Ramos (cell line): ENCODE data around the gene SCNN1B.
"Not testable (repeated sequence)": the region's sequence is repeated elsewhere in the genome, so short reads cannot be mapped to it uniquely, and the experiment has no call there.

Experiments used
- in situ Hi-C: fragments of 300-500 bp; cut with MboI; formaldehyde crosslinking; loops from one replicate; pipeline ENCODE4 v1.14.3; 2022; ENCODE audit warnings: low sequenced_read_pairs; ENCODE audit not compliant: unreplicated experiment

The SCNN1B gene

DNA sequence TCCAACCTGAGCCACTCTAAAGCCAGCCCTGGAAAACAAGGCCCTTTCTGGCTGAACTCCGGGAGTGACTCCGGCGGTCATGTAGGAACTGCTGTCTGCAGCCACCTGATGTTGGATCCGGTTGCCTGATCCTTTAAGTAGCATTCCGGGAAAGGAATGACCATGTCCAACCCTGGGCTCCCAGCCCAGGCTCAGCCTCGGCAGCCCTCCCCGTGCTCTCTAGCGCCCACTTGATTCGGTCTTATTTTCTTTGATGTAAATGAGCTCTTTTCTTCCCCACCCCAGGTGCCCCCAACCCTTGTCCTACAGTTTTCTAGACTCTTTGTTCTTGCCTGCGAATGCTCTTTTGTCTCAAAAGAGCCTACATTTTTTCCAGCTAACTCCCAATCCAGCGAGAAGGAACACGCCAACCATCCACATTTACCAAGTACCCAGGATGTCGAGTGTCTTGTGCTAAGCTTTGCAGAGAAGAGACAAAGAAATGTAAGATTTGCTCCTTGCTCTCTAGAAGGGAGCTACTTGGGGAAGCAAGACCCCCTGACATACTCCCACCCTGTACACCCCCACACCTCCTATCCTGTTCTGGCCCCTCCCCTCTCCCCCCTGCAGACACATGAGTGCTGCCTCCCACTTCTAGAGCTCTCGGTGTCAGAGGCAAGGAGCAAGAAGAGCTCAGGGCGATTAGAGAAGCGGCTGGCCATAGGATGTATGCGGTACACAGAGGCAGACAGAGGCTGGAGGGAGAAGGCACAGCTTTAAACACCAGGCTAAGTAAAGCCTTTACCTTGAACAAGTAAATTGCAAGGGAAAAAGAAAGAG, 97.1 kb downstream of the SCNN1B start:
- in situ Hi-C loops, result no loop called here

GRCh38 chr16:23400447-23400846, 98.3 kb downstream of the SCNN1B start:
- in situ Hi-C loops, result not testable (repeated sequence)

GRCh38 chr16:23401139-23401538, 99.0 kb downstream of the SCNN1B start:
- in situ Hi-C loops, result no loop called here

DNA sequence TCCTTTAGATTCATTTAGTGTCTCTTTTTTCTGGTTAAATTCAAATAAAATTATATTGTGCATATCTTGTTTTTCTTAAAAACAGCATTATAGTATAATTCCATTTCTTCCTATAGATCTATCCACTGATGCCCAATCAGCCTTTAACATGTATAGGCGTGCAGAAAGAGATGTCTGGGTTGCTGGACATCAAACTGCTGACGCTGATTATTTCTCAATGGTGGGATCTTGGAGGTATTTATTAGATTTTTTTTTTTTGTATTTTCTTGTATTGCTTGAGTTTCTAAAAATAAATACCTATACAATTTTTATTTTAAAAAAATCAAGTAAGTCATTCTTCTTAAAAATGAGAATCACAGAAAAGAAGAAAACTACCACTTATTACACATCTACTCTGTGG, 100.0 kb downstream of the SCNN1B start:
- in situ Hi-C loops, result no loop called here

GRCh38 chr16:23403547-23403946, 101.4 kb downstream of the SCNN1B start:
- in situ Hi-C loops, result no loop called here

DNA sequence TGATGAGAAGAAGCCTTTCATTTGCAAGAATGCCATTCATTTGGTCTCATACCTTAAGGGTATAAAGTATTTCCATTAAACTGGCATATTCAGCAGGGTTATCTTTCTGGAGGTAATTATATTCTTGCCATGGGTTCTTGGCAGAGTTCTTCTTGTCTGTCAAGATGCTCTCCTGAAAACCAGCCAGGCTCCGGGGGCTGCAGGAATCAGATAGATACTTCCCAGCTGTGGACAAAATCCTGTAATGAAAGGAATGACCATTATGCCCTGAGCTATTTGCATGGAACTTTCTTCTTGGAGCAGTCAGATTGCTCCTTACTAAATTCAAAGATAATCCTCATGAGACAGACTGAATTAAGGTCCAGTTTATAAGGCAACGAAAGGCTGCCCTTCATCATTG, 103.9 kb downstream of the SCNN1B start:
- in situ Hi-C loops, result no loop called here

DNA sequence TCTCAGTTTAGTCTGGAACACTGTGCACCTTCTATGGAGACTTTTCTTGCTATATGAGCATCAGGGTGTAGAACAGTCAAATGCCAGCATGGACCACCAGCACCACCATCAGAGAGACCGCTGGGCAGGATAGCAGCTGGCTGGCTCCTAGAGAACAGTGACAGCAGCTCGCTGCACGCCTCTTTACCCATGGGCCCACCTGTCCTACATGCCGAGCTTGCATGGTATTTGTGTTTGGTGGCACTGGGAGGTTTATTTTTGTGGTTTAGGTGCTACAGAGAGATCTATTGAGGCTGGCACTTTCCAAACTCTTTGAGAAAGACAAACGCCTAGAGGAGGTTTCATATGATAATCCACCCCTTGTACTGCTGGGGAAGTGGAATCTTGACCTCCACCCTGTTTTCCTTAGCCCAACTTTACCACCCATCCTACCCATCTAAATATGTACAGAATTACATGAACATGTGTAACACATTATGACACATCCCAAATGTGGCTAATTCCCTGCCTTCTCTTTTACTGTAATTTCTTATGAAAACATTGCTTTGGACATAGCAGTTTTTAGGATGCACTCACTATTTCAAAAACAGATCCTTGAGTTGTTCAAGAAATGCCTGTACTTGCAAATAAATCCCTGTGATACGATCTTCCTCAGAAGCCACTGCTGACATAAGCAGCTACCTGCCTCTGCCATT, 104.6 kb downstream of the SCNN1B start:
- in situ Hi-C loops, result no loop called here

- in situ Hi-C loops, result no loop called here
Measured at GRCh38 chr16:23407436-23408127, 105.5 kb downstream of the SCNN1B start.

GRCh38 chr16:23408242-23408822, 106.2 kb downstream of the SCNN1B start:
- in situ Hi-C loops, result no loop called here

- in situ Hi-C loops, result no loop called here
Measured at GRCh38 chr16:23408823-23409298, 106.8 kb downstream of the SCNN1B start.

GRCh38 chr16:23409522-23409921, 107.4 kb downstream of the SCNN1B start:
- in situ Hi-C loops, result no loop called here

- in situ Hi-C loops, result no loop called here
Measured at GRCh38 chr16:23410176-23410575, 108.1 kb downstream of the SCNN1B start.

DNA sequence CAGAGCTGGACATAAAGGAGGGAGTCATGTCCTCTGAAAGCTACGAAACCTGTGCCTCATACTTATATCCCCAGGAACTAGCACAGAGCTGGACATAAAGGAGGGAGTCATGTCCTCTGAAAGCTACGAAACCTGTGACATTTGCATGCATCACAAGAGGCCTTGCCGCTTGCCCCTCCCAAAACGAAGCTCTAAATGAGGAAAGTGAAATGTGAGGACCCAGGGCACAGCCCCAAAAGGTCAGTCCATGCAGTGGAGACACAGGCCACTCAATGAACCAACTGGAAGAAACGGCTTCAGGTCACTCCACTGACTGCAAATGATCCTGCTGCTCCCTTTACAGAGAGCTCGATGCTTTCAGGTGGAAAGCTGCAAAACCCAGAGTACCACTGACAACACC, 112.6 kb downstream of the SCNN1B start:
- in situ Hi-C loops, result no loop called here

DNA sequence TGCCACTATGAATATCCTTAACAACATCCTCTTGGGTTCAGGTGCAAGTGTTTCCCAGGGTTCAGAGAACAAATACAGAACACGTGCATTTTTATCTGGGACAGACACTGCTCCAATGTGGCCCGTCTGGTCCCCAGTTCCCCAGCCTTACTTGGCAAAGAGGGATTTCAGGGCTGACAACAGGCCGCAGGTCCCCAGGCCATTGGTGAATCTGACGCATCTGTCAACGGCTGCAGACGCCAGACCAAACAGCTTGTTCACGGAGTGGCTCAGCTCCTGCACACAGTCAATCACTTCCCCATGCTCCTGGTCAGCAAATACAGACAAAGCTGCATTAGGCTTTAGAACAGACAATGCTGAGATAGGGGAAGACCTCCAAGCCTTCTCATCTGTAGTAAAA, 114.7 kb downstream of the SCNN1B start:
- in situ Hi-C loops, result no loop called here

GRCh38 chr16:23420011-23420410, 117.9 kb downstream of the SCNN1B start:
- in situ Hi-C loops, result loop anchor here (10.0 kb wide), 1 partner anchor 105 kb away; no protein-coding TSS in a partner anchor

DNA sequence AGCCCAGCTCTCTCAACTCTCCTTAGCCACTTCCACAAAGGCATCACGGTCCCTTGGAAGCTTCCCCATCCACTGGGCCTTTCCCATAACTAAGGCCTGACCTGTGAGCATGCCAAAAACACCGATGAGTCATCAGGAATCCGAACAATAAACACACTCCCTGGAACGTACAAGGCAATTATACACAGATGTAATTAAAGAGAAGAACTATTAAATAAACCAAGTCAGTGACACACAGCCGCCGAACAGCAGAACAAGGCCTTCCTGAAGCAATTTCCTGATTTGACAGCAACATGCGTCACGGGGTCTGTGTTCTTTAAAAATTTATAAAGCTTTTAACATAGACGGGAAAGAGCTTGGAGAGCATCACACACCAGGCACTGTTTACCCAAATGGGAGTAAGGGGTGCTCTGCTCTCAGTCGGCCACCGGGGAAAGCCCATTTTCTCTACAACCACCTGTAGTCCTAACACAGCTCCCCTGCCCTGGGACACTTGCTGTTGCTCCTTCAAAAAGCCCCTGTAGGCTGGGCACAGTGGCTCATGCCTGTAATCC, 121.5 kb downstream of the SCNN1B start:
- in situ Hi-C loops, result loop anchor here (10.0 kb wide), 1 partner anchor 109 kb away; no protein-coding TSS in a partner anchor

DNA sequence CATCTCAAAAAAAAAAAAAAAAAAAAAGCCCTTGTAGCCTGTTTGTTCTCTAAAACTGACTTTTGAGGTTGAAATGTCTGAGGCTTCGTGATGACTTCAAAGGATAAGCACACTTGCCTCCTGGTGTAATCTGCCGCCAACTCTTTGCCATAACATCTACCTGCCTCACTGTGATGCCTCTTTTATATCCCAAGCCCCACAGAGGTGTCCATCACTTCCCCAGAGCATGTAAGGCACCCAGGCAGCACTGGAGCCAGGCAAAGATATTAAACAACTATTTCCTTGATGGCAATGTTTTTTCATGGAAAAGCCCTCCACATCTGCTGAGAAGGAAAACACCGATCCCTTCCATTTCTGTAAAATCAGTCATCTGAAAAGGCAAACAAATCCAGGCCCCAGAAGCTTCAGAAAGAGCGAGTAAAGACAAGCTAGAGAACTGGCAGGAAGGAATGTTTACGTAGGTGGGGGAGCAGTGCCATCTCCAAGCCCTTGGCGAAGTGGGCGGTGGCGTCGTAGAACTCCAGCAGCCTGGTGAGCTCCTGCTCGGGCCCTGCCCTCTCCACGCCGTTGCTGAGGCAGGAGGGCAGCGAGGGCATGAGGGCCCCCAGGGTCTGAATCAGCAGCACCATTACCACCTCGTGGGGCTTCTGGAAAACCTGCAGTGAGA, 122.3 kb downstream of the SCNN1B start:
- in situ Hi-C loops, result loop anchor here (10.0 kb wide), 1 partner anchor 110 kb away; no protein-coding TSS in a partner anchor

GRCh38 chr16:23428351-23428750, 126.2 kb downstream of the SCNN1B start:
- in situ Hi-C loops, result loop anchor here (10.0 kb wide), 1 partner anchor 114 kb away; no protein-coding TSS in a partner anchor
